Ishikawa (cell line): ENCODE measurements around the gene RACGAP1.

ENCODE experiments used
- CEBPB ChIP-seq: IDR thresholded peaks from 2 replicates; pipeline ENCODE4 v1.6.1; 2012
- FOXM1 ChIP-seq: IDR thresholded peaks from 2 replicates; pipeline ENCODE4 v1.6.1; 2012; ENCODE audit warnings: low read depth, borderline replicate concordance
- TAF1 ChIP-seq: IDR thresholded peaks from 2 replicates; pipeline ENCODE4 v1.6.1; 2012; ENCODE audit warnings: low read depth, mild to moderate bottlenecking
- YY1 ChIP-seq: IDR thresholded peaks from 2 replicates; pipeline ENCODE4 v1.6.1; 2012; ENCODE audit warnings: low read depth
- ZBTB7A ChIP-seq: IDR thresholded peaks from 2 replicates; pipeline ENCODE4 v1.6.1; 2012; ENCODE audit warnings: low read depth

- TF ChIP-seq TAF1 (no peak), YY1 (no peak), ZBTB7A (no peak), CEBPB (no peak), FOXM1 (no peak)
Observed at GRCh38 chr12:49980501-49981349, 44.6 kb downstream of the RACGAP1 start.
